T-helper 2 cell treated with Interferon-gamma antibody and Interleukin-4, amounts not matched to agents 5 μg/mL and 100 μg/mL, for 36 hours (primary cell): ENCODE data around the gene THBS1.

Experiments
- DNase-seq: peaks from one replicate; pipeline ENCODE4 v3.0.0; 2021; ENCODE audit warnings: low spot score
- H3K27ac Mint-ChIP-seq: one replicate; pipeline ENCODE4 v1.8.0; 2021; ENCODE audit warnings: mild to moderate bottlenecking, mixed read lengths
- H3K27me3 Mint-ChIP-seq: one replicate; pipeline ENCODE4 v1.8.0; 2021; ENCODE audit warnings: low read depth, mixed read lengths
- H3K36me3 Mint-ChIP-seq: one replicate; pipeline ENCODE4 v1.8.0; 2021; ENCODE audit warnings: low read depth, mixed read lengths
- H3K4me1 Mint-ChIP-seq: one replicate; pipeline ENCODE4 v1.8.0; 2021; ENCODE audit warnings: low read depth, mixed read lengths
- H3K4me3 Mint-ChIP-seq: one replicate; pipeline ENCODE4 v1.8.0; 2022; ENCODE audit warnings: mild to moderate bottlenecking, moderate library complexity, mixed read lengths
- H3K9me3 Mint-ChIP-seq: one replicate; pipeline ENCODE4 v1.8.0; 2021; ENCODE audit warnings: mixed read lengths

The THBS1 gene

DNA sequence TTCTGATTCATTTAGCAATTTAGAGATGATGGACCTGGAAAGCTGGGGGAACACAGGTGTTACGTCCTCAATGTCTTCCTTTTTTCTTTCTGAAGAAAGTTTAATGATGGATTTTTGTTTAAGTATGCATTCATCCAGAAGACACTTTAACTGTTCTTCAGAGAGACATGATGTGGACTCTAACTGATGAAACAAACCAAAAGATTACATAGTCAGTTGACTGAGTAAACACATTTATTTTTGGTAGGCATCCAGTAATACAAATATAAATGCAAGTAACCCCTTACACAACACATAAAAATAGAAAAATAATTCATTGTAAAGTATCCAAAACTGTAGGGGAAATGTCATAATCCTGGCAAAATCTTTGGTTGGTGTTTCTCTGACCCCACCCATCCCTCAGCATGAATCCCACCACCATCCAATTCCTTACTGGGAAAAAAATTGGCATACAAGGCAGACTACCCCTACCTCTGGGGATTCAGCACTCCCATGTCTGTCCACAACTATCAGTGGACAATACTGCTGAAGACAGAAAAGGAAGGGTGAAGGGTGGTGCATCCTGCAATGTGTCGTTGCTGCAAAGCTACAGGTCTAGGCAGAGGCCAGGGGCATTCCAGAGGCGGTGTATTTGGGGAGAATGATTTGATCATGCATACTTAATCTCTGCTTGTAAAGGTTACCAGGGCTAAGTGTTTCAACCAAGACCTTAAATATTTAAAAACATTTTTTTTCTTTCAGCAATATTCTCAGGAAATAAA, 37.4 kb downstream of the THBS1 start:
- H3K4me3 Mint-ChIP-seq = no peak overlapping the region
- H3K27ac Mint-ChIP-seq = no peak overlapping the region
- peaks cover 4% of the 10 kb centered on the region for H3K36me3 Mint-ChIP-seq
- H3K9me3 Mint-ChIP-seq = peaks cover 18% of the 10 kb centered on the region
- peaks cover 16% of the 10 kb centered on the region for H3K4me1 Mint-ChIP-seq
- H3K27me3 Mint-ChIP-seq = peaks cover 18% of the 10 kb centered on the region
- no peak for DNase-seq

DNA sequence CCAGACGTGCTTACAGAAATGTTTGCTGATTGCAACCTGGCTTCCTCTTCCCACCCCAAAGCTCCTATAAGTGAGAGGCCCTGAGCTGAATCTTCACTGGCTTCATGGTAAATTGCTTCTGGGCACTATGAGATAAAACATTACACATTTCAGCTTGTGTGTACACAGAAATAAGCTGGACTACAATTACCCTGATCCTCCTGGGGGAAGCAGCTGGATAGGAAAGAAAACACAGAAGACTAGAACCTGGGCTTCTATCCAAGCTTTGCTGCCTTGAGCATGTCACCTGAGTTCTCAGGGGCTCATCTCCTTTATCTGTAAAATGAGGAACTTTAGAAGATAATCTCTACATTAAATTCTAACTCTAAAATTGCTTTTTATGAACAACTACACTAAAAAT, 40.3 kb downstream of the THBS1 start:
- peaks cover 6% of the 10 kb centered on the region for H3K27me3 Mint-ChIP-seq
- H3K4me1 Mint-ChIP-seq = peaks cover 46% of the 10 kb centered on the region
- H3K4me3 Mint-ChIP-seq = no peak overlapping the region
- peaks cover 11% of the 10 kb centered on the region for H3K9me3 Mint-ChIP-seq
- H3K36me3 Mint-ChIP-seq = peaks cover 18% of the 10 kb centered on the region
- DNase-seq = no peak
- H3K27ac Mint-ChIP-seq = no peak overlapping the region

- no peak for DNase-seq
- Mint-ChIP-seq H3K36me3 (peaks cover 24% of the 10 kb centered on the region), H3K4me1 (peaks cover 48% of the 10 kb centered on the region), H3K27me3 (peaks cover 3% of the 10 kb centered on the region), H3K4me3 (no peak overlapping the region), H3K27ac (no peak overlapping the region), H3K9me3 (peaks cover 15% of the 10 kb centered on the region)
Observed at GRCh38 chr15:39621976-39622375, 41.1 kb downstream of the THBS1 start.

GRCh38 chr15:39622660-39623516, 42.0 kb downstream of the THBS1 start:
- Mint-ChIP-seq H3K4me3 (peak overlapping the region; percentile 85), H3K27ac (peak overlapping the region; percentile 99)

GRCh38 chr15:39623529-39623931, 42.7 kb downstream of the THBS1 start:
- Mint-ChIP-seq H3K9me3 (peaks cover 24% of the 10 kb centered on the region), H3K4me1 (peaks cover 61% of the 10 kb centered on the region), H3K4me3 (peak overlapping the region; percentile 85), H3K27ac (peak overlapping the region; percentile 99), H3K27me3 (peaks cover 3% of the 10 kb centered on the region), H3K36me3 (peaks cover 33% of the 10 kb centered on the region)
- peak; percentile 72 for DNase-seq

More at GRCh38 chr15:39622660-39623516, 42.0 kb downstream of the THBS1 start:
- no peak for DNase-seq
- Mint-ChIP-seq H3K36me3 (peaks cover 29% of the 10 kb centered on the region), H3K27me3 (peaks cover 3% of the 10 kb centered on the region), H3K9me3 (peaks cover 22% of the 10 kb centered on the region), H3K4me1 (peaks cover 55% of the 10 kb centered on the region)

- Mint-ChIP-seq H3K4me1 (peaks cover 73% of the 10 kb centered on the region), H3K27ac (peak overlapping the region; percentile 99), H3K27me3 (peaks cover 3% of the 10 kb centered on the region), H3K4me3 (peak overlapping the region; percentile 85), H3K36me3 (peaks cover 34% of the 10 kb centered on the region), H3K9me3 (peaks cover 22% of the 10 kb centered on the region)
- peak; percentile 78 for DNase-seq
Observed at GRCh38 chr15:39624806-39625205, 43.9 kb downstream of the THBS1 start.

DNA sequence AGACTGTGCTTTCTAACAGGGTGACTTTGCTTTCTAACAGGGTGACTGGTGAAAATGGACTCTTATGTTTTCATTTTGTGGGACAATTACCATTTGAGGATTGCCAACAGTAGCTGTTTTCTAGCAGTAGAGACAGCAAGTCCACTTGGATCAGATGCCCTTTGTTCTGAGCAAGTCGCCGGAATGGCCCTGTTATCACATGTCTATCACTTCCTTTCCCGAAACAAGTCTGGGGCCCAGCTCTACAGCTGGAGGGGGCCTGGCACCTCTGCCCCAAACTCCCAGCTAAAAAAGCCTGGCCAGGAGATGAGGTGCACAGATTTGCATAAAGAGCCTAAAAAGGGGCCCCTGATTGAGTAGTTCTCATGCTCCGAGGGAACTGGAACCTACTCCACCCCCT, 44.6 kb downstream of the THBS1 start:
- peaks cover 35% of the 10 kb centered on the region for H3K36me3 Mint-ChIP-seq
- peak overlapping the region; percentile 85 for H3K4me3 Mint-ChIP-seq
- peaks cover 19% of the 10 kb centered on the region for H3K9me3 Mint-ChIP-seq

GRCh38 chr15:39625856-39626255, 45.0 kb downstream of the THBS1 start:
- Mint-ChIP-seq H3K27ac (peak overlapping the region; percentile 99), H3K9me3 (peaks cover 19% of the 10 kb centered on the region), H3K4me1 (peaks cover 82% of the 10 kb centered on the region), H3K27me3 (no peaks in the 10 kb centered on the region), H3K36me3 (peaks cover 36% of the 10 kb centered on the region), H3K4me3 (peak overlapping the region; percentile 40)
- no peak for DNase-seq

More for the DNA sequence above, 44.6 kb downstream of the THBS1 start:
- Mint-ChIP-seq H3K27me3 (no peaks in the 10 kb centered on the region), H3K4me1 (peaks cover 80% of the 10 kb centered on the region), H3K27ac (peak overlapping the region; percentile 99)
- no peak for DNase-seq

DNA sequence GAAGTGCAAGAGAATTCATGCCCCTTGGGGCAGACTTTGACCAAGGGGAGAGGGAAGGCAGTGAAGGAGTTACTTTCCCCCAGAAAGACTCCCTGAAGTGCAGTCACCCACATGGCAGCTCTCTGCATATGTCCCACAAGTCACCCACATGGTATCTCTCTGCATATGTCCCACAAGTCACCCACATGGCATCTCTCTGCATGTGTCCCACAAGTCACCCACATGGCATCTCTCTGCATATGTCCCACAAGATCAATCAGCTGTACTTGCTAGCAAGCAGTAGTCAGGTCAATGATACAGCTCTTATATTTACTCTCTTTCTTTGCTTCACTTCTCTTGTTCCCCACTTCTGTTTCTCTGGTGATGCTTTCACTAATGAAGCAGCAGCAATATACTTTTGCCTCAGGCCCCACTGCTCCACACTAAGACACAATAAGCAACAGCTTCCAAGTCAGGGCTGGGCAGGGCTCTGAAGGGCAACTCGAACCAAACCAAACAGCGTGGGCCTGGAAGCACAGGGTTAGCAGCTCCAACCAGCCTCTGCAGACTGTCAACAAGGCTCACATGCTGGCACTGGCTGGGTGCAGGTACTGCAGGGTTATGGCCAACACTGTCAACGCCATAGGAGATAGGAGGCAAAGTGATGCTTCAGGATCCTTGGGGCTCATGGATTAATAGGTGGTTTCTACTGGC, 46.7 kb downstream of the THBS1 start:
- Mint-ChIP-seq H3K4me3 (peak overlapping the region; percentile 21), H3K27ac (peak overlapping the region; percentile 78), H3K36me3 (peaks cover 39% of the 10 kb centered on the region), H3K4me1 (peaks cover 82% of the 10 kb centered on the region), H3K27me3 (no peaks in the 10 kb centered on the region), H3K9me3 (peaks cover 19% of the 10 kb centered on the region)
- no peak for DNase-seq

- H3K4me1 Mint-ChIP-seq = peaks cover 76% of the 10 kb centered on the region
- peaks cover 19% of the 10 kb centered on the region for H3K9me3 Mint-ChIP-seq
- DNase-seq = no peak
- peaks cover 36% of the 10 kb centered on the region for H3K36me3 Mint-ChIP-seq
- H3K27ac Mint-ChIP-seq = peak overlapping the region; percentile 78
- no peaks in the 10 kb centered on the region for H3K27me3 Mint-ChIP-seq
- H3K4me3 Mint-ChIP-seq = peak overlapping the region; percentile 21
Observed at GRCh38 chr15:39628144-39628508, 47.2 kb downstream of the THBS1 start.

DNA sequence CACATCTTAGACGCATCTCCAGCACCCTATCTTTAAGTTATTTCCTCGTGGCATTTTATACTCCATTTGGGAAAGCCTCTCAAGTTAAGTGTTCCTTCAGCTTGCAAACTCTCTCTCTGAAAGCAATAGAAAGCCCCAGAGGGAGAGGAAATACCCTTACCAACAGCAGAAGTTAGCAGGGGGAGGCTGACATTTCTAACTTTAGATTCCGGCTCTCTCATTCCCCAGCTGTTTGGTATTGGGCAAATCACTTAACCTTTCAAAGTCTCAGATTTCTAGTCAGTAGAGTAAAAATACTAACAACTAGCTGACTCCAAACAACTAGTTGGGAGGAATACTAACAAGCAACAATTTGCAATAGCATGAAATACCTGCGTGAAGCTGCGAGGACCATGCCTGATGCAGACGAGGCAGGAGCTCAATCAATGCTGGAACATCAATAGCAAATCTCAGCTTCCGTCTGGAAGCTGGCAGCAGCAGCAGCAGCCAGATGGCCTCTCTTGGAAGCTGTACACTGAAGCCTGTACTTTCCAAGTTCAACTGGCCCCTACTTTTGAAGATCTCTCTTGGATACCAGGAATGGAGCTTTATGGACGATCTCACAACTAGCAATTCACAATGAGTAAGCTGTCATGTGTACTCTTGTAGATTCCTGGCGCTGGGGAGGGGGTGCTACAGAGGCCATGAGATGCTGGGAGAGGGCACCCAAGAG, 47.8 kb downstream of the THBS1 start:
- Mint-ChIP-seq H3K27ac (peak overlapping the region; percentile 88), H3K9me3 (peaks cover 19% of the 10 kb centered on the region), H3K4me3 (peak overlapping the region; percentile 61), H3K4me1 (peaks cover 70% of the 10 kb centered on the region), H3K27me3 (no peaks in the 10 kb centered on the region), H3K36me3 (peaks cover 35% of the 10 kb centered on the region)
- DNase-seq = no peak

DNA sequence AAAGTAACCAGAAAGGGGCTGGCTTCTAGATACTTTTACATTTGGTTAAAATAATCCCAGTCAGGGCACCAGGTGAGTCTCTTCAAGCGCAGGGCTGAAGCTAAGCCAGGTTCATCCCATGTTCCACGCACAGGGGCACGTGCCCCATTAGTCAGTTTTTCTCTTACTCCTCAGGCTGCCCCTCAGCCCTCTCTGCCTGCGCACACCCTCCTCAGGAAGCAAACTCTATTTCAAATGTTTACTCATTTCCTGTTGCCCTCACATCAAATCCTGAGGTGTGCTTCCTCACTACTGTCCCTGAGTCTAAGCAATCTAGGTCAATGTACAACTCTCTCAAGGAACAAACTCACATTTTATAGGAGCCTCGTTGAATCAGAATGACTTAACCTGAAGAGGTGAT, 48.5 kb downstream of the THBS1 start:
- Mint-ChIP-seq H3K4me1 (peaks cover 64% of the 10 kb centered on the region), H3K9me3 (peaks cover 19% of the 10 kb centered on the region), H3K27me3 (no peaks in the 10 kb centered on the region), H3K36me3 (peaks cover 35% of the 10 kb centered on the region), H3K27ac (peak overlapping the region; percentile 88), H3K4me3 (peak overlapping the region; percentile 61)
- peak; percentile 67 for DNase-seq

DNA sequence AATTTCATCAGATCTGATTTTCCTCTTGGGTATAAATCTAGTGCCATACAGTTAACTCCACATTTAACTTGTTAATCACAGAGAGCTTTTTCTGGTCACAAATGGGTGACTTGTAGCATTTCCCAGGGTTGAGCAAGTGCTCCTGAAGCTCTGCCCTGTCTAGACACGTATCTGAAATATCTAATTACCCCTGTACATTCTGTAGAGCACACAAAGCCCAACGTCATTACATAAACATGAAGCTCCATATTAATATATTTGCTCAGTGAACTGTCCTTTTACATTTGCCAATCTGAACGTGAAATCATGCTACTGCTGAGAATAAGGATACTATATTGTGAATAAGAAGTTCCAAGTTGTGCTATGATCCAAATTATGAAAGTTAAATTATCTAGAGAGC, 49.0 kb downstream of the THBS1 start:
- Mint-ChIP-seq H3K9me3 (peaks cover 19% of the 10 kb centered on the region), H3K27me3 (no peaks in the 10 kb centered on the region), H3K4me1 (peaks cover 58% of the 10 kb centered on the region), H3K36me3 (peaks cover 32% of the 10 kb centered on the region), H3K4me3 (no peak overlapping the region), H3K27ac (peak overlapping the region; percentile 88)
- DNase-seq = no peak
